Caco-2 (cell line): Measurements from ENCODE around the gene MYRF. TPM values are rescaled to one million over a fixed set of nuclear protein-coding genes. Genes with fewer than 3 reads are reported as not detected.

Source experiments
- BruUV-seq: library from RNA; stranded (reverse); fragments of 400-500 nt; replicated peaks from 2 replicates; lab custom pipeline; 2021; lab: Mats Ljungman, UMichigan
- CTCF ChIA-PET: fragments of 300-600 bp; sonication (Branson Sonifier 250); formaldehyde crosslinking; loops from one replicate; lab custom pipeline; 2022; ENCODE audit warnings: antibody characterized with exemption; lab: Charles Lee
- POLR2A ChIA-PET: fragments of 300-600 bp; sonication (Branson Sonifier 250); formaldehyde crosslinking; loops from one replicate; lab custom pipeline; 2022; ENCODE audit warnings: antibody characterized with exemption; lab: Charles Lee
- DNase-seq, 2 experiments: peaks; one replicate each; pipeline versions ENCODE4 v3.0.0 to v3.0.0-alpha.2; 2020 to 2022
- H3K27me3 ChIP-seq: replicated peaks from 2 replicates; pipeline ENCODE4 v1.6.0; 2011; ENCODE audit warnings: low read length; ENCODE audit not compliant: control insufficient read depth, insufficient read depth
- H3K36me3 ChIP-seq: 2 replicates; pipeline ENCODE4 v1.5.1; 2011; ENCODE audit warnings: low read length; ENCODE audit not compliant: control insufficient read depth, insufficient read depth
- H3K4me1 ChIP-seq: fragments of 250-450 bp; sonication (Bioruptor Pico); 2 replicates; pipeline ENCODE4 v1.5.1; 2020; ENCODE audit warnings: mild to moderate bottlenecking
- H3K4me3 ChIP-seq: 2 replicates; pipeline ENCODE4 v1.5.1; 2011; ENCODE audit warnings: low read depth, mild to moderate bottlenecking, control low read depth, low read length
- H3K9me3 ChIP-seq: fragments of 250-450 bp; sonication (Bioruptor Pico); 2 replicates; pipeline ENCODE4 v1.5.1; 2020; ENCODE audit warnings: mild to moderate bottlenecking, moderate library complexity
- H3K27ac Mint-ChIP-seq: one replicate; pipeline ENCODE4 v1.8.0; 2022; ENCODE audit warnings: mixed read lengths; ENCODE audit not compliant: unreplicated experiment
- H3K27me3 Mint-ChIP-seq: one replicate; pipeline ENCODE4 v1.8.0; 2022; ENCODE audit warnings: mixed read lengths; ENCODE audit not compliant: insufficient read depth, unreplicated experiment
- H3K36me3 Mint-ChIP-seq: one replicate; pipeline ENCODE4 v1.8.0; 2022; ENCODE audit warnings: mild to moderate bottlenecking, mixed read lengths; ENCODE audit not compliant: insufficient read depth, unreplicated experiment
- H3K4me1 Mint-ChIP-seq: one replicate; pipeline ENCODE4 v1.8.0; 2022; ENCODE audit warnings: low read depth, mixed read lengths; ENCODE audit not compliant: unreplicated experiment
- H3K4me3 Mint-ChIP-seq: one replicate; pipeline ENCODE4 v1.8.0; 2022; ENCODE audit warnings: mild to moderate bottlenecking, moderate library complexity, mixed read lengths; ENCODE audit not compliant: unreplicated experiment
- H3K9me3 Mint-ChIP-seq: one replicate; pipeline ENCODE4 v1.8.0; 2022; ENCODE audit warnings: mixed read lengths; ENCODE audit not compliant: unreplicated experiment
- CTCF ChIP-seq, 2 experiments: fragments of 200-600 bp in 1 of 2; IDR thresholded peaks; 1 replicate in 1 of 2; 2 replicates in 1 of 2; pipeline versions ENCODE4 v1.5.1 to v1.8.0; 2011 to 2022; ENCODE audit warnings: antibody characterized with exemption in 1 of 2, control low read depth in 1 of 2, inconsistent platforms in 1 of 2, low read depth in 1 of 2, low read length in 1 of 2, mild to moderate bottlenecking in 1 of 2, moderate library complexity in 1 of 2; ENCODE audit not compliant: insufficient read depth in 1 of 2, severe bottlenecking in 1 of 2, unreplicated experiment in 1 of 2
- intact Hi-C: fragments of 100-400 bp; cut with micrococcal nuclease; formaldehyde crosslinking; loops from one replicate; pipeline ENCODE4 v1.10.0; 2022; ENCODE audit not compliant: unreplicated experiment
- total RNA-seq: library from RNA; stranded (reverse); gene quantifications from 2 replicates; pipeline ENCODE4 v1.2.3, GENCODE V29; 2022

MYRF gene
- total RNA-seq, 1 experiment from 2014 or later: 169 TPM

- intact Hi-C loops: no loop called here
- no peaks in the 10 kb centered on the region for H3K9me3 ChIP-seq
- Mint-ChIP-seq H3K4me1 (no peaks in the 10 kb centered on the region), H3K27ac (no peak overlapping the region), H3K9me3 (no peaks in the 10 kb centered on the region), H3K27me3 (no peaks in the 10 kb centered on the region), H3K36me3 (peaks cover 19% of the 10 kb centered on the region), H3K4me3 (no peak overlapping the region)
- BruUV-seq: no TSS peak
- no peak overlapping the region for H3K4me3 ChIP-seq
- CTCF ChIA-PET: no interaction called here
- DNase-seq: no peak
- TF ChIP-seq CTCF (IDR thresholded peaks at IDR 0.05; ENCODE audit: insufficient read depth in 1 of 2, low read depth in 1 of 2, low read length in 1 of 2, severe bottlenecking in 1 of 2, unreplicated experiment in 1 of 2): no peak
- no peaks in the 10 kb centered on the region for H3K4me1 ChIP-seq
- POLR2A ChIA-PET: no interaction called here
- H3K36me3 ChIP-seq: peaks cover 11% of the 10 kb centered on the region
- H3K27me3 ChIP-seq: no peaks in the 10 kb centered on the region
Measured at GRCh38 chr11:61739966-61740365, 12.5 kb upstream of the MYRF start.

GRCh38 chr11:61742391-61742790, 10.0 kb upstream of the MYRF start:
- no peak for TF ChIP-seq CTCF (IDR thresholded peaks at IDR 0.05; ENCODE audit: insufficient read depth in 1 of 2, low read depth in 1 of 2, low read length in 1 of 2, severe bottlenecking in 1 of 2, unreplicated experiment in 1 of 2)
- H3K9me3 ChIP-seq: no peaks in the 10 kb centered on the region
- H3K27me3 Mint-ChIP-seq: no peaks in the 10 kb centered on the region
- no peak for DNase-seq
- ChIA-PET POLR2A (no interaction called here), CTCF (interaction anchor here (0.7 to 1.2 kb wide), 2 partner anchors 9 kb away, joined by 3 to 4 read pairs; no protein-coding TSS in a partner anchor)
- no peak overlapping the region for H3K4me3 ChIP-seq
- H3K4me1 ChIP-seq: peaks cover 2% of the 10 kb centered on the region
- no peaks in the 10 kb centered on the region for H3K4me1 Mint-ChIP-seq
- no TSS peak for BruUV-seq
- peaks cover 23% of the 10 kb centered on the region for H3K36me3 Mint-ChIP-seq
- intact Hi-C loops: no loop called here
- no peak overlapping the region for H3K27ac Mint-ChIP-seq
- H3K36me3 ChIP-seq: peaks cover 8% of the 10 kb centered on the region
- no peaks in the 10 kb centered on the region for H3K27me3 ChIP-seq
- H3K9me3 Mint-ChIP-seq: no peaks in the 10 kb centered on the region
- no peak overlapping the region for H3K4me3 Mint-ChIP-seq

GRCh38 chr11:61743486-61744095, 8.8 kb upstream of the MYRF start:
- CTCF ChIA-PET: interaction anchor here (0.6 to 1.2 kb wide), 6 partner anchors 10 to 75 kb away, joined by 3 to 6 read pairs (median 4); no protein-coding TSS in a partner anchor
- no peaks in the 10 kb centered on the region for H3K27me3 Mint-ChIP-seq

More at GRCh38 chr11:61743486-61744095, 8.8 kb upstream of the MYRF start:
- intact Hi-C loops: no loop called here
- TF ChIP-seq CTCF (IDR thresholded peaks at IDR 0.05; ENCODE audit: insufficient read depth in 1 of 2, low read depth in 1 of 2, low read length in 1 of 2, severe bottlenecking in 1 of 2, unreplicated experiment in 1 of 2): no peak
- H3K4me1 ChIP-seq: peaks cover 13% of the 10 kb centered on the region
- Mint-ChIP-seq H3K4me1 (no peaks in the 10 kb centered on the region), H3K9me3 (no peaks in the 10 kb centered on the region), H3K36me3 (peaks cover 17% of the 10 kb centered on the region), H3K27ac (no peak overlapping the region), H3K4me3 (no peak overlapping the region)
- BruUV-seq: no TSS peak
- no peak overlapping the region for H3K4me3 ChIP-seq
- peaks cover 8% of the 10 kb centered on the region for H3K36me3 ChIP-seq
- POLR2A ChIA-PET: no interaction called here
- H3K9me3 ChIP-seq: no peaks in the 10 kb centered on the region
- DNase-seq: no peak
- no peaks in the 10 kb centered on the region for H3K27me3 ChIP-seq
